ENCODE data around the gene TRMT2A. TPM values are rescaled to one million over a fixed set of nuclear protein-coding genes. Genes with fewer than 3 reads are reported as not detected.

TRMT2A gene
- total and polyA plus RNA-seq, 2 donors from 2014 or later: 37.3 to 50.0 TPM

DNA sequence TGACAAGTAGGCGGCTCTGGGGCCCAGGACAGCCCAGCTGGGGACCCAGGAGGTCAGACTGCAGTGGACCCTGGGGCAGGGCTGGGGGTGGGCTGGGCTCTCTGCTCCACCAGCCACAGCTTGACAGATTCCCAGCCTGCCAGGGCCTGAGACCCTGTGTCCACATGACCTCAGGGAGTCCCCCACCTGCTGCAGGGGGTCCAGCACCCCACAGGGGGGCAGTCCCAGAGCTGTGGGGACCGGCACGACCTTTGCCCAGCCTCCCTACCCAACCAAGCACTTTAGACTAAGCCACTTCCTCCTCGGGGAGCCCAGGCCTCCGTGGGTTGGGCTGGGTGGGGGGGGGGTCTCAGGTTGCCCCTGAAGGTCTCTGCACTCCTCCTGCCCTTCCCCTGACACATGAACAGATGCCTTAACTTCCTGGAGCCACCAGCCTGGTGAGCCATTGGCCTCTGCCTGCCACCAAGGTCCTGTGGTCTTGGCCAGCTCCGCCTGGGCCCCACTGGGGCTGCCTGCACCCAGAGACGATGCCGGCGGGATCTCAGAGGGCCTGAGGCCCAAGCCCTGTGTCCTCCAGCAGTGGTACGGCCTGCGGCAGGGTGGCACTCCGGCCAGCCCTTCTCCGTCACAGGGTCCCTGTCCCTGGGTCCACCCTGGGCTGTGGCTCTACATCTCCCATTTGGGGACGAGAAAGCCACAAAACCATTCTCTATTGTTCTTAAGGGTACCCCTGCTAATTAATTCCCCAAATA is 30.4 kb upstream of the TRMT2A start:
- H3K9ac ChIP-seq (ENCODE audit: low read length in 3 of 3): no peak overlapping the region
- H3K36me3 ChIP-seq (ENCODE audit: control insufficient read depth in 2 of 3, insufficient read depth in 3 of 3, low read length in 3 of 3): no peaks in the 10 kb centered on the region
- no peak overlapping the region for H3K27ac ChIP-seq (ENCODE audit: low read depth in 2 of 2, low read length in 2 of 2)
- H3K9me3 ChIP-seq (ENCODE audit: control insufficient read depth in 2 of 3, insufficient read depth in 1 of 3, low read length in 3 of 3): no peaks in the 10 kb centered on the region
- intact Hi-C loops (cut with DNase I): no loop called here
- TF ChIP-seq, protein P1, sequence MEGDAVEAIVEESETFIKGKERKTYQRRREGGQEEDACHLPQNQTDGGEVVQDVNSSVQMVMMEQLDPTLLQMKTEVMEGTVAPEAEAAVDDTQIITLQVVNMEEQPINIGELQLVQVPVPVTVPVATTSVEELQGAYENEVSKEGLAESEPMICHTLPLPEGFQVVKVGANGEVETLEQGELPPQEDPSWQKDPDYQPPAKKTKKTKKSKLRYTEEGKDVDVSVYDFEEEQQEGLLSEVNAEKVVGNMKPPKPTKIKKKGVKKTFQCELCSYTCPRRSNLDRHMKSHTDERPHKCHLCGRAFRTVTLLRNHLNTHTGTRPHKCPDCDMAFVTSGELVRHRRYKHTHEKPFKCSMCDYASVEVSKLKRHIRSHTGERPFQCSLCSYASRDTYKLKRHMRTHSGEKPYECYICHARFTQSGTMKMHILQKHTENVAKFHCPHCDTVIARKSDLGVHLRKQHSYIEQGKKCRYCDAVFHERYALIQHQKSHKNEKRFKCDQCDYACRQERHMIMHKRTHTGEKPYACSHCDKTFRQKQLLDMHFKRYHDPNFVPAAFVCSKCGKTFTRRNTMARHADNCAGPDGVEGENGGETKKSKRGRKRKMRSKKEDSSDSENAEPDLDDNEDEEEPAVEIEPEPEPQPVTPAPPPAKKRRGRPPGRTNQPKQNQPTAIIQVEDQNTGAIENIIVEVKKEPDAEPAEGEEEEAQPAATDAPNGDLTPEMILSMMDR (IDR thresholded peaks at IDR 0.05; ENCODE audit: borderline replicate concordance, extremely low read depth, insufficient read depth): no peak
- no peaks in the 10 kb centered on the region for H3K27me3 ChIP-seq (ENCODE audit: control insufficient read depth, insufficient read depth, low read length)
- no peak overlapping the region for H3K4me3 ChIP-seq (ENCODE audit: low read length in 3 of 3)
- H3K4me1 ChIP-seq (ENCODE audit: control insufficient read depth in 2 of 3, insufficient read depth in 2 of 3, low read depth in 1 of 3, low read length in 3 of 3): no peaks in the 10 kb centered on the region
- FAIRE-seq: no peak
- DNase-seq: no peak

- H3K4me3 ChIP-seq (ENCODE audit: low read length in 3 of 3): no peak overlapping the region
- no peaks in the 10 kb centered on the region for H3K4me1 ChIP-seq (ENCODE audit: control insufficient read depth in 2 of 3, insufficient read depth in 2 of 3, low read depth in 1 of 3, low read length in 3 of 3)
- DNase-seq (no peak), FAIRE-seq (no peak)
- H3K27me3 ChIP-seq (ENCODE audit: control insufficient read depth, insufficient read depth, low read length): no peaks in the 10 kb centered on the region
- TF ChIP-seq, protein P1 (IDR thresholded peaks at IDR 0.05; ENCODE audit: borderline replicate concordance, extremely low read depth, insufficient read depth): no peak
- H3K36me3 ChIP-seq (ENCODE audit: control insufficient read depth in 2 of 3, insufficient read depth in 3 of 3, low read length in 3 of 3): no peaks in the 10 kb centered on the region
- intact Hi-C loops (cut with DNase I): no loop called here
- H3K27ac ChIP-seq (ENCODE audit: low read depth in 2 of 2, low read length in 2 of 2): no peak overlapping the region
- H3K9me3 ChIP-seq (ENCODE audit: control insufficient read depth in 2 of 3, insufficient read depth in 1 of 3, low read length in 3 of 3): no peaks in the 10 kb centered on the region
- H3K9ac ChIP-seq (ENCODE audit: low read length in 3 of 3): no peak overlapping the region
Observed at GRCh38 chr22:20146777-20147176, 29.8 kb upstream of the TRMT2A start.

GRCh38 chr22:20145832-20146223 is 28.8 kb upstream of the TRMT2A start:
- H3K36me3 ChIP-seq (ENCODE audit: control insufficient read depth in 2 of 3, insufficient read depth in 3 of 3, low read length in 3 of 3): no peaks in the 10 kb centered on the region
- no peaks in the 10 kb centered on the region for H3K9me3 ChIP-seq (ENCODE audit: control insufficient read depth in 2 of 3, insufficient read depth in 1 of 3, low read length in 3 of 3)
- TF ChIP-seq, protein P1 (IDR thresholded peaks at IDR 0.05; ENCODE audit: borderline replicate concordance, extremely low read depth, insufficient read depth): no peak
- intact Hi-C loops (cut with DNase I): no loop called here
- no peak for FAIRE-seq
- no peak for DNase-seq
- H3K27ac ChIP-seq (ENCODE audit: low read depth in 2 of 2, low read length in 2 of 2): no peak overlapping the region
- H3K4me1 ChIP-seq (ENCODE audit: control insufficient read depth in 2 of 3, insufficient read depth in 2 of 3, low read depth in 1 of 3, low read length in 3 of 3): no peaks in the 10 kb centered on the region
- H3K9ac ChIP-seq (ENCODE audit: low read length in 3 of 3): no peak overlapping the region
- H3K4me3 ChIP-seq (ENCODE audit: low read length in 3 of 3): no peak overlapping the region
- H3K27me3 ChIP-seq (ENCODE audit: control insufficient read depth, insufficient read depth, low read length): no peaks in the 10 kb centered on the region

All from kidney (tissue), 14 donors.